Uterus (tissue), 4 donors: ENCODE measurements around the gene CASP4. TPM values are rescaled to one million over a fixed set of nuclear protein-coding genes. Genes with fewer than 3 reads are reported as not detected.
A peak's percentile ranks its signal among the peaks of the same experiment; 100 is the strongest.

Experiments used
- DNase-seq, 2 donors: peaks; one replicate each; pipeline ENCODE4 v3.0.0-alpha.2; 2019 to 2020
- H3K27ac ChIP-seq, 2 donors: fragments of 200-600 bp; sonication (generic); 1 replicate in 1 of 2; 2 replicates in 1 of 2; pipeline ENCODE4 v1.5.1; 2016 to 2018
- H3K27me3 ChIP-seq, 2 donors: fragments of 200-600 bp; sonication (generic); one replicate each; pipeline ENCODE4 v1.5.1; 2018 to 2019; ENCODE audit warnings: control low read depth in 1 of 2
- H3K36me3 ChIP-seq, 2 donors: fragments of 200-600 bp; sonication (generic); one replicate each; pipeline ENCODE4 v1.5.1; 2019; ENCODE audit warnings: control low read depth in 1 of 2
- H3K4me1 ChIP-seq, 2 donors: fragments of 200-600 bp; sonication (generic); one replicate each; pipeline ENCODE4 v1.5.1; 2018 to 2019; ENCODE audit warnings: control low read depth in 1 of 2
- H3K4me3 ChIP-seq, 2 donors: fragments of 200-600 bp; sonication (generic); 1 replicate in 1 of 2; 2 replicates in 1 of 2; pipeline ENCODE4 v1.5.1; 2018 to 2019; ENCODE audit warnings: mild to moderate bottlenecking in 1 of 2
- H3K9me3 ChIP-seq, 2 donors: fragments of 200-600 bp; sonication (generic); one replicate each; pipeline ENCODE4 v1.5.1; 2019; ENCODE audit warnings: control low read depth in 1 of 2
- CTCF ChIP-seq, 4 experiments: fragments of 200-600 bp in 2 of 4; fragments of 450-650 bp in 2 of 4; sonication (generic) in 2 of 4; IDR thresholded peaks; one replicate each; pipeline ENCODE4 v1.5.1; 2016 to 2019; ENCODE audit warnings: antibody characterized with exemption in 4 of 4, mild to moderate bottlenecking in 2 of 4, moderate library complexity in 1 of 4
- POLR2A ChIP-seq, 2 donors: fragments of 450-650 bp; IDR thresholded peaks; one replicate each; pipeline ENCODE4 v1.6.1; 2016; ENCODE audit warnings: antibody characterized with exemption in 2 of 2, mild to moderate bottlenecking in 1 of 2, moderate library complexity in 1 of 2
- intact Hi-C: fragments of 100-400 bp; cut with DNase I; formaldehyde crosslinking; loops from one replicate; pipeline ENCODE4 v1.15.1; 2023; ENCODE audit warnings: low total_unique reads
- total RNA-seq, 4 donors: library from RNA; depleted of rRNA in 3 of 4; stranded (reverse); fragments of >200 nt in 3 of 4; gene quantifications; one replicate each; pipeline versions ENCODE4 v1.1.0 to v1.2.4, GENCODE V29; 2014 to 2023
- donor health status: DM: yes; HTN: yes; CAD: no.

Gene CASP4
- total RNA-seq, 4 donors from 2014 or later: 39.4 to 67.1 (median 59.8) TPM

GRCh38 chr11:104912102-104912501 is 56.3 kb downstream of the CASP4 start:
- intact Hi-C loops: no loop called here
- H3K4me1 ChIP-seq: no peaks in the 10 kb centered on the region
- no peak overlapping the region for H3K4me3 ChIP-seq
- H3K27ac ChIP-seq: no peak overlapping the region
- H3K27me3 ChIP-seq: no peaks in the 10 kb centered on the region
- H3K36me3 ChIP-seq: no peaks in the 10 kb centered on the region
- no peak for TF ChIP-seq CTCF (IDR thresholded peaks at IDR 0.05)
- TF ChIP-seq POLR2A (IDR thresholded peaks at IDR 0.05): no peak
- no peak for DNase-seq
- H3K9me3 ChIP-seq: no peaks in the 10 kb centered on the region

DNA sequence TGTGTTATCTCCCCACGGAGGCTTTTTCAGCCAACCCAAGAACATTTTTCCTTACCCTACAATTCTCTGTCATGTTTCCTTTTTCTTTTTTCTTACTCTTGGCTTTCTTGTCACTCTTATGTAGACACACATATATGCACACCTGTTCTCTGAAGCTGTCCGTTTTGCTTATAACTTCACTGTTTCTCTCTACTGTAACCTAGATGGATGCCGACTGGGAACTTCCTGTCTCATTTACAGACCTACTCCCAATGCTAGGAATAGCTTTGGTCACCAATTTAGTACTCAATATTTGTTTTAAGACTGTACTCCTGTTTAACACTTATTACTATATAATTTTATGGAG is 60.2 kb downstream of the CASP4 start:
- H3K27me3 ChIP-seq: no peaks in the 10 kb centered on the region
- intact Hi-C loops: no loop called here
- no peaks in the 10 kb centered on the region for H3K4me1 ChIP-seq
- no peaks in the 10 kb centered on the region for H3K9me3 ChIP-seq
- no peak for DNase-seq
- H3K4me3 ChIP-seq: no peak overlapping the region
- TF ChIP-seq CTCF (IDR thresholded peaks at IDR 0.05) (no peak), POLR2A (IDR thresholded peaks at IDR 0.05) (no peak)
- no peaks in the 10 kb centered on the region for H3K36me3 ChIP-seq
- no peak overlapping the region for H3K27ac ChIP-seq

GRCh38 chr11:104907521-104908185 is 60.7 kb downstream of the CASP4 start:
- TF ChIP-seq CTCF (IDR thresholded peaks at IDR 0.05): no peak
- no peak for TF ChIP-seq POLR2A (IDR thresholded peaks at IDR 0.05)
- Histone ChIP-seq H3K27me3 (no peaks in the 10 kb centered on the region), H3K9me3 (no peaks in the 10 kb centered on the region), H3K4me1 (no peaks in the 10 kb centered on the region), H3K36me3 (no peaks in the 10 kb centered on the region), H3K27ac (no peak overlapping the region), H3K4me3 (no peak overlapping the region)
- intact Hi-C loops: no loop called here
- DNase-seq: no peak

- Histone ChIP-seq H3K9me3 (no peaks in the 10 kb centered on the region), H3K36me3 (no peaks in the 10 kb centered on the region), H3K4me1 (no peaks in the 10 kb centered on the region), H3K27me3 (no peaks in the 10 kb centered on the region), H3K4me3 (no peak overlapping the region), H3K27ac (no peak overlapping the region)
- TF ChIP-seq CTCF (IDR thresholded peaks at IDR 0.05): no peak
- TF ChIP-seq POLR2A (IDR thresholded peaks at IDR 0.05): no peak
- no peak for DNase-seq
- intact Hi-C loops: no loop called here
Measured at GRCh38 chr11:104905271-104905670, 63.1 kb downstream of the CASP4 start.

DNA sequence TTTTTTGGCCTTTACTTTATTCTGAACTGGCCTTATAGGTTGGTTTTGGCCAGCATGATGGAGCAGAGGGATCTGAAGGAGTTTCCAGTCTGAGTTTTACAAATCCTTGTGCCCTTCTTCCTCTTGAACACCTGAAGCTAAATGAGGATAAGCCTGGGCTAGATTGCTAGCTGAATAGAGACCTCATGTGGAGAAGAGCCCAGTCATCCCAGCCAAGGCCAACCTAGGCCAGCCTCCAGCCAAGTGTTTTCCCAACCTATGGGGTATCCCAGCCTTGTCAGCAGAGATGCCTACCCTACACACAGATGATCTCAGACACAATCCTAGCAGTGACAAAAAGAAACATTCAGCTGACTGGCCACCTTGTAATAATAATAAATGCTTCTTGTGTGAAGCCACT is 69.1 kb downstream of the CASP4 start:
- no peak for DNase-seq
- Histone ChIP-seq H3K4me1 (peaks cover 6 to 8% of the 10 kb centered on the region in 2 donors), H3K9me3 (no peaks in the 10 kb centered on the region), H3K27me3 (no peaks in the 10 kb centered on the region), H3K4me3 (no peak overlapping the region), H3K36me3 (no peaks in the 10 kb centered on the region), H3K27ac (peak overlapping the region; percentile 76 to 82)
- TF ChIP-seq CTCF (IDR thresholded peaks at IDR 0.05): no peak
- TF ChIP-seq POLR2A (IDR thresholded peaks at IDR 0.05): no peak
- intact Hi-C loops: no loop called here
